GM10248 (cell line): ENCODE data around the gene CHCHD10.
A peak's percentile ranks its signal among the peaks of the same experiment; 100 is the strongest.

Source experiments
- CTCF ChIA-PET: fragments of 300-600 bp; sonication (Branson Sonifier 250); formaldehyde crosslinking; extraction: SDS; loops from one replicate; lab custom pipeline; 2021; ENCODE audit warnings: antibody characterized with exemption; lab: Yijun Ruan, JAX
- POLR2A ChIA-PET: fragments of 350-650 bp; sonication (Branson Sonifier 250); formaldehyde crosslinking; extraction: SDS; loops from one replicate; lab custom pipeline; 2020; ENCODE audit warnings: antibody characterized with exemption; lab: Yijun Ruan, JAX
- DNase-seq: peaks from one replicate; pipeline ENCODE4 v3.0.0; 2012; ENCODE audit errors: extremely low spot score
- CTCF ChIP-seq: IDR thresholded peaks from 2 replicates; pipeline ENCODE4 v1.5.1; 2012; ENCODE audit warnings: mild to moderate bottlenecking, low read depth; ENCODE audit errors: extremely low read depth, missing control alignments, control extremely low read depth

CHCHD10 gene

GRCh38 chr22:23800297-23801237 is 32.8 kb upstream of the CHCHD10 start:
- POLR2A ChIA-PET, result no interaction called here
- CTCF ChIA-PET, result interaction anchor here (1.4 kb wide), 1 partner anchor 49 kb away, joined by 3 read pairs; no protein-coding TSS in a partner anchor
- peak; percentile 82 for DNase-seq
- no peak for TF ChIP-seq CTCF

- DNase-seq, result no peak
- TF ChIP-seq CTCF, result no peak
- ChIA-PET CTCF (interaction anchor here (0.7 kb wide), 1 partner anchor 9 kb away, joined by 3 read pairs; no protein-coding TSS in a partner anchor), POLR2A (no interaction called here)
Measured at GRCh38 chr22:23796461-23796860, 28.7 kb upstream of the CHCHD10 start.

- POLR2A ChIA-PET, result no interaction called here
Measured at GRCh38 chr22:23793326-23793725, 25.6 kb upstream of the CHCHD10 start.

GRCh38 chr22:23791738-23792645 is 24.2 kb upstream of the CHCHD10 start:
- no peak for TF ChIP-seq CTCF
- ChIA-PET CTCF (interaction anchor here (0.8 to 1.0 kb wide), 2 partner anchors 20 to 24 kb away, joined by 3 read pairs; no protein-coding TSS in a partner anchor), POLR2A (no interaction called here)
- DNase-seq, result no peak

More at GRCh38 chr22:23793326-23793725, 25.6 kb upstream of the CHCHD10 start:
- TF ChIP-seq CTCF, result no peak
- no peak for DNase-seq
- CTCF ChIA-PET, result interaction anchor here (1.0 to 1.1 kb wide), 2 partner anchors 54 to 56 kb away, joined by 3 to 4 read pairs; no protein-coding TSS in a partner anchor

GRCh38 chr22:23790819-23791737 is 23.3 kb upstream of the CHCHD10 start:
- CTCF ChIA-PET, result no interaction called here
- no peak for DNase-seq
- POLR2A ChIA-PET, result no interaction called here
- no peak for TF ChIP-seq CTCF
